K562 (cell line): ENCODE results near the gene MDFIC. TPM values are rescaled to one million over a fixed set of nuclear protein-coding genes. Genes with fewer than 3 reads are reported as not detected.

Experiments used
- ATAC-seq: fragments of 200-7000 bp; cut with Tn5 transposase; 3 replicates; pipeline ENCODE4 v1.9.1; 2020; ENCODE audit warnings: moderate library complexity
- BruUV-seq: library from RNA; stranded (reverse); fragments of 400-500 nt; replicated peaks from 2 replicates; lab custom pipeline; 2021; lab: Mats Ljungman, UMichigan
- CTCF ChIA-PET: fragments of 300-600 bp; formaldehyde crosslinking; extraction: SDS; loops from one replicate; lab custom pipeline; 2021; ENCODE audit warnings: low intra/inter-chr PET ratio; lab: Yijun Ruan, JAX
- POLR2A ChIA-PET: fragments of 300-600, 350-650 bp; sonication (Branson Sonifier 250); formaldehyde crosslinking; extraction: SDS; loops from one replicate; lab custom pipeline; 2021; ENCODE audit warnings: antibody characterized with exemption, inconsistent platforms; lab: Yijun Ruan, JAX
- DNase-seq, 4 experiments: peaks; one replicate each; pipeline versions ENCODE4 v3.0.0 to v3.0.0-alpha.2; 2011 to 2018; ENCODE audit warnings: low spot score in 3 of 4, mixed read lengths in 3 of 4; ENCODE audit errors: extremely low read depth in 1 of 4
- FAIRE-seq: peaks from 2 replicates; lab custom pipeline; 2011; peaks lifted over from hg19 to GRCh38; lab: Jason Lieb, UNC
- H2AFZ ChIP-seq: 2 replicates; pipeline ENCODE4 v1.6.0; 2011; ENCODE audit warnings: low read depth, low read length, control low read depth, inconsistent platforms
- H3K27ac ChIP-seq: fragments of 200-600 bp; 3 replicates; pipeline ENCODE4 v1.8.0; 2011; ENCODE audit warnings: low read depth, mild to moderate bottlenecking, control low read depth, inconsistent platforms, low read length, moderate library complexity, mixed read lengths; ENCODE audit errors: extremely low read depth
- H3K27me3 ChIP-seq, 2 experiments: fragments of 300-600 bp in 1 of 2; 2 replicates in 1 of 2; 3 replicates in 1 of 2; pipeline versions ENCODE4 v1.6.0 to v1.8.0; 2011; ENCODE audit warnings: inconsistent platforms in 2 of 2, low read length in 2 of 2, mild to moderate bottlenecking in 1 of 2, mixed read lengths in 1 of 2, moderate library complexity in 1 of 2; ENCODE audit not compliant: control insufficient read depth in 2 of 2, insufficient read depth in 2 of 2
- H3K36me3 ChIP-seq: fragments of 300-600 bp; 3 replicates; pipeline ENCODE4 v1.8.0; 2011; ENCODE audit warnings: mild to moderate bottlenecking, low read length, inconsistent platforms; ENCODE audit not compliant: control insufficient read depth, insufficient read depth
- H3K4me1 ChIP-seq, 2 experiments: fragments of 200-600 bp in 1 of 2; replicated peaks in 1 of 2; 2 replicates in 1 of 2; 3 replicates in 1 of 2; pipeline versions ENCODE4 v1.5.1 to v1.8.0; 2011; ENCODE audit warnings: inconsistent platforms in 2 of 2, low read length in 2 of 2, mild to moderate bottlenecking in 1 of 2, mixed read lengths in 1 of 2, moderate library complexity in 1 of 2; ENCODE audit not compliant: control insufficient read depth in 2 of 2, insufficient read depth in 2 of 2
- H3K4me2 ChIP-seq: 2 replicates; pipeline ENCODE4 v1.6.1; 2011; ENCODE audit warnings: low read length, control low read depth, inconsistent platforms, mixed read lengths; ENCODE audit not compliant: insufficient read depth
- H3K4me3 ChIP-seq: fragments of 200-600 bp; sonication (generic), shearing (Covaris generic); 2 replicates; pipeline ENCODE4 v1.5.1; 2016; ENCODE audit warnings: control low read depth, inconsistent platforms
- H3K79me2 ChIP-seq: fragments of 200-600 bp; 3 replicates; pipeline ENCODE4 v1.8.0; 2011; ENCODE audit warnings: low read length, inconsistent platforms; ENCODE audit not compliant: control insufficient read depth, insufficient read depth
- H3K9ac ChIP-seq, 2 experiments: 2 replicates each; pipeline versions ENCODE4 v1.6.0 to v1.6.1; 2011; ENCODE audit warnings: low read depth in 2 of 2, low read length in 2 of 2, control low read depth in 1 of 2, inconsistent platforms in 1 of 2, mild to moderate bottlenecking in 1 of 2, mixed read lengths in 1 of 2; ENCODE audit not compliant: insufficient read depth in 1 of 2
- H3K9me1 ChIP-seq: one replicate; pipeline ENCODE4 v1.6.0; 2011; ENCODE audit warnings: inconsistent platforms, mild to moderate bottlenecking, low read length, moderate library complexity; ENCODE audit not compliant: control insufficient read depth, insufficient read depth
- H3K9me3 ChIP-seq: replicated peaks from 2 replicates; pipeline ENCODE4 v1.5.1; 2011; ENCODE audit warnings: low read depth, low read length, inconsistent platforms; ENCODE audit not compliant: control insufficient read depth, insufficient read depth
- H4K20me1 ChIP-seq: replicated peaks from 2 replicates; pipeline ENCODE4 v1.6.1; 2011; ENCODE audit warnings: low read length, inconsistent platforms, mixed read lengths; ENCODE audit not compliant: control insufficient read depth, insufficient read depth
- BCOR ChIP-seq: fragments of 450-650 bp; IDR thresholded peaks from 2 replicates; pipeline ENCODE4 v1.6.1; 2016
- CEBPG ChIP-seq, 3 experiments: fragments of 200-800 bp in 1 of 3; sonication (Bioruptor generic) in 1 of 3; sonication (generic) in 1 of 3; formaldehyde crosslinking in 1 of 3; IDR thresholded peaks in 2 of 3; conservative IDR thresholded peaks in 1 of 3; 2 replicates each; pipeline versions ENCODE4 v1.6.1 to v1.8.0; 2016 to 2022; ENCODE audit warnings: missing compliant biosample characterization in 2 of 3, missing genetic modification characterization in 2 of 3, mild to moderate bottlenecking in 1 of 3, missing genetic modification reagents in 1 of 3
- CHD1 ChIP-seq: fragments of 200-600 bp; sonication (generic); IDR thresholded peaks from one replicate; pipeline ENCODE4 v1.6.1; 2012; ENCODE audit warnings: mild to moderate bottlenecking, moderate library complexity, low read length, inconsistent platforms
- EGR1 ChIP-seq: fragments of 450-650 bp; conservative IDR thresholded peaks from 2 replicates; pipeline ENCODE4 v1.6.1; 2017; ENCODE audit warnings: mild to moderate bottlenecking
- ETV5 ChIP-seq: sonication (generic); formaldehyde crosslinking; IDR thresholded peaks from 2 replicates; pipeline ENCODE4 v1.4.0; 2020; ENCODE audit warnings: low read depth, mild to moderate bottlenecking, missing genetic modification reagents
- NEUROD1 ChIP-seq: fragments of 150-350 bp; IDR thresholded peaks from 2 replicates; pipeline ENCODE4 v1.6.1; 2014; ENCODE audit warnings: borderline replicate concordance, low read length, low read depth; ENCODE audit not compliant: partially characterized antibody
- NR4A1 ChIP-seq, 2 experiments: fragments of 250-450 bp in 1 of 2; fragments of 450-650 bp in 1 of 2; sonication (Bioruptor Pico) in 1 of 2; IDR thresholded peaks; 2 replicates each; pipeline versions ENCODE4 v1.4.0 to v1.6.1; 2016 to 2020; ENCODE audit warnings: mild to moderate bottlenecking in 2 of 2, missing compliant biosample characterization in 1 of 2, missing genetic modification characterization in 1 of 2, moderate library complexity in 1 of 2
- SETDB1 ChIP-seq: IDR thresholded peaks from one replicate; pipeline ENCODE4 v1.6.1; 2012; ENCODE audit warnings: low read length, control low read depth, inconsistent platforms
- TAF1 ChIP-seq: IDR thresholded peaks from 2 replicates; pipeline ENCODE4 v1.6.1; 2011; ENCODE audit warnings: mild to moderate bottlenecking, low read length, moderate library complexity; ENCODE audit not compliant: insufficient read depth, control insufficient read depth, severe bottlenecking; ENCODE audit errors: extremely low read depth
- TGIF2 ChIP-seq: sonication (generic); formaldehyde crosslinking; IDR thresholded peaks from 2 replicates; pipeline ENCODE4 v1.8.1; 2022; ENCODE audit warnings: mild to moderate bottlenecking, missing genetic modification reagents, moderate library complexity
- ZC3H4 ChIP-seq: sonication (generic); formaldehyde crosslinking; IDR thresholded peaks from 2 replicates; pipeline ENCODE4 v1.9.0; 2021; ENCODE audit warnings: missing genetic modification reagents, borderline replicate concordance
- ZNF175 ChIP-seq: fragments of 200-800 bp; sonication (Bioruptor generic); IDR thresholded peaks from 2 replicates; pipeline ENCODE4 v1.6.1; 2016; ENCODE audit warnings: low read depth, mild to moderate bottlenecking, missing genetic modification characterization, missing compliant biosample characterization
- ZNF311 ChIP-seq: fragments of 250-450 bp; sonication (Bioruptor Pico); IDR thresholded peaks from 2 replicates; pipeline ENCODE4 v1.4.0; 2020; ENCODE audit warnings: mild to moderate bottlenecking, moderate library complexity
- ZNF766 ChIP-seq: fragments of 200-800 bp; sonication (Bioruptor generic); conservative IDR thresholded peaks from 2 replicates; pipeline ENCODE4 v1.6.1; 2016; ENCODE audit warnings: missing genetic modification characterization, missing compliant biosample characterization
- ZSCAN29 ChIP-seq: fragments of 450-650 bp; IDR thresholded peaks from 2 replicates; pipeline ENCODE4 v1.6.1; 2017
- WGBS: fragments of 100-300 bp; shearing (Covaris generic); methylation state at CpG from one replicate; pipeline ENCODE4 v1.1.6; 2016; ENCODE audit warnings: low coverage, mixed read lengths; ENCODE audit not compliant: insufficient coverage; ENCODE audit errors: missing lambda C conversion rate; 5-methylcytosine and 5-hydroxymethylcytosine counted together
- in situ Hi-C: fragments of 300-500 bp; cut with MboI; formaldehyde crosslinking; loops from 4 replicates; pipeline ENCODE4 v1.15.0; 2018; ENCODE audit warnings: inconsistent platforms, mixed read lengths
- intact Hi-C: fragments of 100-400 bp; cut with micrococcal nuclease; formaldehyde crosslinking; loops from 2 replicates; pipeline ENCODE4 v1.14.2; 2022
- polyA plus RNA-seq, 8 experiments: library from polyadenylated mRNA; depleted of rRNA in 4 of 8; stranded (reverse) in 5 of 8; unstranded in 3 of 8; fragments of >200 nt; fragmentation: Nextera tagmentation in 2 of 8; fragmentation: Illumina TruSeq in 1 of 8; extraction: Ambion mirVana in 2 of 8; extraction: Trizol in 1 of 8; gene quantifications; 2 replicates each; pipeline versions ENCODE4 v1.2.1 to v1.2.3, GENCODE V29; 2011 to 2014; ENCODE audit warnings: inconsistent platforms in 1 of 8, missing spikeins in 1 of 8
- total RNA-seq, 7 experiments: library from RNA; depleted of rRNA in 6 of 7; stranded (reverse); fragments of >200 nt in 6 of 7; fragmentation: Illumina TruSeq in 2 of 7; extraction: Trizol in 2 of 7; gene quantifications; 2 replicates each; pipeline versions ENCODE4 v1.2.1 to v1.2.3, GENCODE V29; 2011 to 2021; ENCODE audit warnings: low replicate concordance in 1 of 7
- TF ChIP-seq, protein P1 (sequence below): fragments of 250-450 bp; sonication (Bioruptor Pico); IDR thresholded peaks from 2 replicates; pipeline ENCODE4 v1.8.0; 2022; ENCODE audit warnings: moderate library complexity, mild to moderate bottlenecking, inconsistent platforms

The MDFIC gene
- total and polyA plus RNA-seq, 9 of the 15 experiments (the other 6 are each of a cell fraction or from before 2014, with no cell fraction given) = 0.13 to 0.24 TPM; not detected in 7

DNA sequence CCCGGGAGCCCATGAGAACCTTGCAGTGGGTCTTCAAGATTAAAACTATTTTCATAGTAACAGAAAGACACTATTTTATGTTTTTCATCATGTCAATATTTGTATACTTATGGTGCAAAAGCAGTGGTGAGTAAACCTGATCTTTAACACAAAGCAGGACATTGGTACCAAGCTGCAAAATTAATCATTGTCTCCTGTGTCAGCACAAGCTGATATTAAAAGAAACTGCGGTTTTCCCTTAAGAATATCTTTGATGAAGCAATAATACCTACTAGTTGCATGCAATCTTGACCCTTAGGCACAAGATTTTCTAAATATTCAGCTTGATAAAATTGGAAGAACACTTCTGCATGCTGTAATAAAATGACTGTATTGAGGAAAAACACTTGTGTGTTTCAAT lies 121.7 kb downstream of the MDFIC start:
- Histone ChIP-seq H3K9me1 (no peaks in the 10 kb centered on the region), H2AFZ (no peak overlapping the region), H3K9me3 (no peaks in the 10 kb centered on the region), H3K36me3 (no peaks in the 10 kb centered on the region), H3K27me3 (no peaks in the 10 kb centered on the region), H3K79me2 (no peaks in the 10 kb centered on the region), H3K4me3 (no peak overlapping the region), H3K4me1 (no peaks in the 10 kb centered on the region), H4K20me1 (no peaks in the 10 kb centered on the region), H3K27ac (no peak overlapping the region), H3K4me2 (no peak overlapping the region), H3K9ac (no peak overlapping the region)
- ChIA-PET POLR2A (no interaction called here), CTCF (no interaction called here)
- 2% methylated on average over 2 of the region's 2 CpGs for WGBS
- in situ Hi-C loops (no loop called here), intact Hi-C loops (no loop called here)
- no peak for ATAC-seq
- no peak for TF ChIP-seq SETDB1
- no peak for TF ChIP-seq CEBPG (CRISPR knock-in tag; IDR thresholded peaks at IDR 0.05)
- peak in 1 of 2 experiments; percentile 43; a peak in 1 of 4 replicates for TF ChIP-seq CEBPG (tag; conservative IDR thresholded peaks at IDR 0.05 in 1 of 2, IDR thresholded peaks at IDR 0.05 in 1 of 2)
- no TSS peak for BruUV-seq
- FAIRE-seq = no peak
- no peak for DNase-seq

- BruUV-seq = no TSS peak
- Histone ChIP-seq H3K9me1 (no peaks in the 10 kb centered on the region), H3K9ac (no peak overlapping the region), H3K9me3 (no peaks in the 10 kb centered on the region), H4K20me1 (no peaks in the 10 kb centered on the region), H3K4me2 (no peak overlapping the region), H3K36me3 (no peaks in the 10 kb centered on the region), H2AFZ (no peak overlapping the region), H3K4me3 (no peak overlapping the region), H3K79me2 (no peaks in the 10 kb centered on the region), H3K27me3 (no peaks in the 10 kb centered on the region), H3K4me1 (no peaks in the 10 kb centered on the region), H3K27ac (no peak overlapping the region)
- POLR2A ChIA-PET = interaction anchor here (0.7 kb wide), 1 partner anchor 926 kb away, joined by 3 read pairs; no protein-coding TSS in a partner anchor
- CTCF ChIA-PET = no interaction called here
- DNase-seq (no peak), ATAC-seq (no peak), FAIRE-seq (peak; percentile 48)
- in situ Hi-C loops = no loop called here
- intact Hi-C loops = no loop called here
- 0% methylated on average over 3 of the region's 3 CpGs for WGBS
- TF ChIP-seq ZNF766 (no peak), NR4A1 (CRISPR knock-in tag; IDR thresholded peaks at IDR 0.05) (no peak), NR4A1 (tag; IDR thresholded peaks at IDR 0.05) (no peak), EGR1 (no peak), ZC3H4 (CRISPR knock-in tag) (no peak), BCOR (no peak), TGIF2 (CRISPR knock-in tag) (no peak), ZNF175 (CRISPR knock-in tag) (no peak), ETV5 (no peak), CHD1 (no peak), ZSCAN29 (no peak), ZNF311 (no peak), TAF1 (no peak), NEUROD1 (no peak)
- TF ChIP-seq, protein P1, sequence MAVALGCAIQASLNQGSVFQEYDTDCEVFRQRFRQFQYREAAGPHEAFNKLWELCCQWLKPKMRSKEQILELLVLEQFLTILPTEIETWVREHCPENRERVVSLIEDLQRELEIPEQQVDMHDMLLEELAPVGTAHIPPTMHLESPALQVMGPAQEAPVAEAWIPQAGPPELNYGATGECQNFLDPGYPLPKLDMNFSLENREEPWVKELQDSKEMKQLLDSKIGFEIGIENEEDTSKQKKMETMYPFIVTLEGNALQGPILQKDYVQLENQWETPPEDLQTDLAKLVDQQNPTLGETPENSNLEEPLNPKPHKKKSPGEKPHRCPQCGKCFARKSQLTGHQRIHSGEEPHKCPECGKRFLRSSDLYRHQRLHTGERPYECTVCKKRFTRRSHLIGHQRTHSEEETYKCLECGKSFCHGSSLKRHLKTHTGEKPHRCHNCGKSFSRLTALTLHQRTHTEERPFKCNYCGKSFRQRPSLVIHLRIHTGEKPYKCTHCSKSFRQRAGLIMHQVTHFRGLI (CRISPR knock-in tag) = no peak
These were observed 122.3 kb downstream of the MDFIC start for GRCh38 chr7:115044224-115044623.
